Measurements from ENCODE around the gene ALK.

Gene ALK

DNA sequence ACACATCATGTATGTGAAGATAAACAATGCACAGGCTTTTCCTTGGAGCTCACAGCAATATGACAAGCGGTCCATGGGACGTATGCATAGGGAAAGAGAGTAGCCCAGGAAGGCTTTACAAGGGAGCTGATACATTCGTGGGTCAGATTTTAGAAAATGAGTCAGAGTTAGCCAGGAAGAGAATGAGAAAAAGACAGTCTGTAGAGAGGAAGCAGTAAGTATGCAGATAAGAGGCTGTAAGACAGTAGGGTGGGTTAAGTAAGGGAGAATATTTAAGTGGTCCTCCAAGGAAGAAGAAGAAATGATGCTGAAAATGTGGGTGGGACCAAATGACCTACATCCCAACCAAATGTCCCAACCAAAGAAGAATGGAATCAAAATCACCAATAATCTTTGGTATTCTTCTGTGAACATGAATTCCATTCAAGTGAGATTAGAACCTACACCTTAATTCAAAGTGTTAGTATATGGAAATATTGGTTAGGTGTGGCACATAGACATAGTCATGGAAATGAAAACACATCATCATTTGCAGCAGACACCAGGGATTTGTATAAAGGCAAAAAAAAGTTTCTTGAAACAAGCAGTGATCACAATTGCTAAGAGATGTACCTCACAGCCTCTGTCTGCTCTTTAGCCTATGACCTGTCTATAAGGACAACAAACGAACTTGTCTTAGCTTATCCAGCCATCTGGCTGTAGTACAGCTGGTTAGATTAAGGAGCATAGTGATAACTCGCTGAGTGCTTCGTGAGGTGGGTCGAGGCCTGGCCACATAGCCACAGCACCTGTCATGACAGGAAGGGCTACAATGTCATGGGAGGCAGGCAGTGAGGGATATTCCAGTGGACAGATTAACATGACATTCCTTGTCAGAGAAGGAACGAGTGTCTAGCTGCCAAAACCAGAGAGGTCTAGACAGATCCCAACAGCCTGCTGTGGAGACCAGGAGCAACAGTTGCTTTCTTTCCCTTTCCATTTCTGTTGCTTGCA, 133.6 kb downstream of the ALK start:
- DNase-seq: no peak

DNA sequence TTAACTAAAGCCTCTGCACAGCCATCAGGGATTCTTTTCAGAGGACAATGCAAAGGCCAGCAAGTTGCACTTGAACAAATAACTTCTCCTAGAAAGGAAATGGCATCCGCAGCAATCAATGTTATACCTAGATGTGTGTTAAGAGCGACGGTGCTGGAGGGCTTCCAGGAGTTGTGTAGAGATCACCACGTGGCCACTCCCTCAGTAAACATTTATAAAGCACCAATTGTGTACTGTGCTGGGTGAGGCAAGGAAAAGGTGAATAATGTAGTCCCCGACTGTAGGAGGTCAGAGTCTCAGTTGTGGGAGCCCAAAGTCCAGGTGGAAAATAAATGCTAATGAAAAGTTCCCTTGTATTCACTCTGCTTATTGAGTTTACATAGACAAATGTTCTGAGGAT, 135.0 kb downstream of the ALK start:
- DNase-seq: no peak

DNA sequence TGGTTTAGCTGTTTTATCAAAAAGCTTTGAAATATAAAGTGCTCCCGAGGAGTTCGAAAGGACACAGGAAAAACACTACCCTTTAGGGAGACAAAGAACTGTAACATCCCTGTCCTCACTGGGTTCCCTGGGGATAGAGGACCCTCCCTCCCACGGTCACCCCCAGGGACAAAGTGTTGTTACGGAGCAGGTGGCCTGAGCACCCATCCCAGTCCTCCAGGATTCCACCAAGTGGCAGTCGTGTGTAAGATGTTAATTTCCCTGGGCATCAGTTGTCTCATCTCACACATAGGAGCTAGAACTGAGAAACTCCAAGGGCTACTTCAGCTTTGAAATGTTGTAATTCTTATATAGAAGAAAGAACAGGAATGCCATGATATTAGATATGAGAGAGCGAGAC, 137.7 kb downstream of the ALK start:
- DNase-seq: no peak

DNA sequence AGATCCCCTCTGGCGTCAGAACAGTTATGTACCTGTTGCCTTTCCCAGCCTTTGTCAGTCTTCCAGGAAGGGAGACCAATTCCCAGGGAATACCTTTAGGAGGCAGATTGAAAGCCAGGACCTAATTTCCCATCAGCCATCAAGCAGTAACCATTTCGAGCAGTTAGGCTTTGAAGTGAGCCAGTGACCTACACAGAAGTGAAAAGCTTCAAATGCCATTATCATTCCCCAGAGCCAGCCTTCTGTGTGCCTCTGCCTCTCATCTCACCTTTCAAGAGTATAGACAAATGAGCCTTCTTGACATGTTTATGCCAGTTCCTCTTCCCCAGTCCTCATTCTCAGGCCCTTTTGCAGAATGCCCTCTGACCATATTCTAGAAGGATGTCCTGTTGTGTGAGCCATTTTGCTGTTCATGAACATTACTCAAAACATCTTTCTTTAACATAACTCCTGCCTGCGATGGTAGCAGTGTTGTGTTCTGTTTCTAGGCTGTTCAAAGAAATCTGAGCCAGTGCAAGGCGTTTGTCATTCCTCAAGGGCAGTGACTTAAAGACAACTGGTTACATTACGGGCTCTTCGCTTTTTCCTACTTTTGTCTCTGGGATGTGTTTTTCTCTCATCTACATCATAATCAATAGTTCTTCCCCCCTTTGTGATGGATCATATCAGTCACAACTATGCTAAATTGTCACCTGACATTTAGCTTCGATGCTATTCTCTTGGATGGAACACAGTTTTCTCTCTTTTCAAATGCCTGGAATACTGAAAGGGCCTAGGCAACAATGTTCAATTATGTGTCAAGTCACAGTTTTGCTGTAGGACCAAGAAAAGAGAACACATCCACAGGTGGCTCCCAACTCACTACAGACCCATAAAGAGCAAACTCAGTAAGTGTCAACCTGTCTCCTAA, 138.6 kb downstream of the ALK start:
- no peak for DNase-seq

DNA sequence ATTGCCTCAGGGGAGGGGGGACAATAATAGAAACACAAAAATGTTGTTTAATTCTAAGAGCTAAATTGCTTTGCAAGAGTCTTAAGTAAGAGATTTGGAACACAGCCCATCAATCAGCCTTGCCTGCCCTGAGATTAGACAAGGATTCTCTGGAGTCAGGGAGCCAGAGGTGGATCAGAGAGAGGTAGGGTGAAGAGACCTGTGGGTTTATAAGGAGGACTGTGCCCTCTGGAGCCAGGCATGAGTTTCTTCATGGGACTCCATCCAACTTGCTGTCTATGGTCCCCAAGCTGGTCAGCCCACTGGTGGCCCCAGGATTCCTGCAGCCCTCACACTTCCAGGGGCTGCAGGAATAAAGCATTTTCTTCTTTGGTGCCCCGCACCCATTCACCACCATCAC, 139.3 kb downstream of the ALK start:
- no peak for DNase-seq

DNA sequence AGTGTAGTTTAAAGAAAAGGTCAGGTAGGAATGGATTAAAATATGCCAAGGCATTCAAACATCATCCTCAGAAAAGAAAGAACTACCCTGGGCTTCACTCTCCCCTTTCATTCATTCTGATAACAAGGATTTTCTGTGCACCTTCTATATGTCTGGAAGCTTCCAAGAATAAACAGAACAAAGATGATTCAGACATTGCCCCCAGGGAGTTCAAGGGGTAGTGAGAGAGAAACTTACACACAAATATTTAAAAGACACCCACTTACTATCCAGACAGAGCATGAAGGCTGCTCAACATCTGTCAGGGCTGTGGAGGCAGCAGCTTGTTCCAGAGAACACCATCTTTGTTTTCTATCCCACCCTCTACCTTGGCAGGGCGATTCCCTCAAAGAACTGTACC, 140.5 kb downstream of the ALK start:
- no peak for DNase-seq

DNA sequence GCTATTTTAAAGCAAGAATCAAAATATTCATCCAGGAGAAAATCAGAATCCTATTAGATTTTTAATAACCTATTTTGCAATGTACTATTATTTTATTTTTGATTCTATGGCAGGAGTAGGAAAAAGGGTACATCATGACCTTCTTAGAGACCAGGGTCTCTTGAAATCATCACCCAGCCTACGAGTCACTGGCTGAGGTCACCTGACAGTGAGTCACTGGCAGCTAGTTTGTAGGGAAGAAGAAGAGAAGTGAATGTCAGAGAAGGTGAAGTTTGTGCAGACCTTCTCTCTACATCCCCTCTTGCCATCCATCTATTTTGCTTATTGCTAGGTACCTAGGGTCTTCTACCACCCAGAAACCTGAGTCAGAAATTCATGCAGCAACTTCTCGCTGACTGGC, 144.2 kb downstream of the ALK start:
- no peak for DNase-seq

DNA sequence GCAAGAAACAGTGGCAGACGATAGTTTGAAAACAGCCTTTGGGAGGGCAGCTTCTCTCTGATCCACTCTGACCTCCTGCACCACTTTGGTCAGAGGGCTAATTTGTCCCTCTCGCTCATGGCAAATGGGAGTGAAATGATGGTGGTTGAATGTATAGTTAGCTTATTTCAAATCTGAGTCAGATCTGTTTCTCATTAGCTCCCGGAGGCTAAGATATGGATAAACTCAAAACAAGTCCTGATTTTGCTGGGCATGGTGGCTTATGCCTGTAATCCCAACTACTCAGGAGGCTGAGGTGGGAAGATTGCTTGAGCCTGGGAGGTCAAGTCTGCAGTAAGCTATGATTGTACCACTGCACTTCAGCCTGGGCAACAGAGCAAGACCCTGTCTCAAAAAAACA, 145.0 kb downstream of the ALK start:
- DNase-seq: no peak

DNA sequence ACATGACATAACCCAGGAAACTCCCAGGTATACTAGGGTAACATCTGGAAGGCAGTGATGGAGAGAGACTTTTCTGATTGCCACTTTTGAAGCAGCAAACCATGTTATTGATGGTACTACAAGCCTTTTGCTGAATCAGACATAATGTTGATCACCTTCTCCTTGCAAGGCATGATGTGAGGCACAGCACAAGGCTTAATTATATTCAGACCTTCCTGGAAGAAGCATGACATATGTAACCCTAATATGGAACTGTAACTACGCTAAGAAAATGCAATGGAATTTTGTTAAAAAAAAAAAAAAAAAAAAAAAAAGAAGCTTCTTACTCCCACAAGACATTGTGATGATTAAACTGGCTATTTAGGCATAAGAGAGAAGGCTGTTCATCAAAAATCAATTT, 145.4 kb downstream of the ALK start:
- no peak for DNase-seq

DNA sequence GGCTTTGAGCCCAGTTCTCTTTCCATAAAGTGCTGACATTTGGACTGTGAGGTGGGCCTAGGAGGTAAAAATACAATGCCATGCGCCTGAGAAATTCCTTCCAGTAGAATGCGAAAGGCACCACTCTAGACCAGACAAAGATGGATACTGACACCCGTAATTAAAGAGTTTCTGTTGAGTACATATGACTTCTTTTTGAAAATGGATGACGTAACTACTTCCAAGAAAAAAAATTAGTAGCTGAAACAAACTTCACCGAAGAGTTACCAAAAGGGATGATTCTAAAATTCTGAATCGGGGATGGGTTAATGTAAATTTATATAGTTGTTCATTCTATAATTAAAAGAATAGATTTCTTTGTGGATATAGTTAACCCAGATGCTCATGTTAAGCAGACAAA, 146.8 kb downstream of the ALK start:
- DNase-seq: no peak

DNA sequence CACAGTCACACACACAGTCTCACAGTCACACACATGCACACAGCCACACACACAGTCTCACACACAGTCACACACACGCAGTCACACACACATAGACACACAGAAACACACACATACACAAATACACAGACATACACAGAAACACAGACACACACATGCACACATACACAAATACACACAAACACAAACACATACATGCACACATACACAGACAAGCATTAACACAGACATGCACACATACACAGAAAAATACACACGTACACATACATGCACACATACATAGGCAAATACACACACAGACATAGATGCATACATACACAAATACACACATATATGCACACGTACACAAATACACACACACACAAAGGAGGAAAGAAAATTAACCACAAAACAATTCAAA, 150.5 kb downstream of the ALK start:
- DNase-seq: no peak

DNA sequence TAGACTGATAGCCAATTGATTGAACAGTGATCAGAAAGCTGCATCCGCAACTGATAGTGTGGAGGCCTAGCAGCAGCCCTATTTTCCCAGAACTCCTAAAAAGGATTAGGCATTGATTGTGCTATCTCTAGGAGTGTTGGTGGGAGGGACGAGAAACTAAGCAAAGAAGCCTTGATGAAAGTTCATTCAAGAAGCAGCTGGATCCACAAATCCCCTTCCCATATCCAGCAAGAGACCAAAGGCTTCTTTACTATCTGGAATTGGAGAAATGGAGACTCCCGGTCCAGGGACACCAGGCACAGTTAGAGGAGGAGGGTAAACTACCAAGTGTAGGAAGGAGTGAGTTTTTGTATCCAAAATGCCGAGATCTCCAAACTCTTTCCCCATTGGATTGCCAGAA, 151.5 kb downstream of the ALK start:
- DNase-seq: no peak

DNA sequence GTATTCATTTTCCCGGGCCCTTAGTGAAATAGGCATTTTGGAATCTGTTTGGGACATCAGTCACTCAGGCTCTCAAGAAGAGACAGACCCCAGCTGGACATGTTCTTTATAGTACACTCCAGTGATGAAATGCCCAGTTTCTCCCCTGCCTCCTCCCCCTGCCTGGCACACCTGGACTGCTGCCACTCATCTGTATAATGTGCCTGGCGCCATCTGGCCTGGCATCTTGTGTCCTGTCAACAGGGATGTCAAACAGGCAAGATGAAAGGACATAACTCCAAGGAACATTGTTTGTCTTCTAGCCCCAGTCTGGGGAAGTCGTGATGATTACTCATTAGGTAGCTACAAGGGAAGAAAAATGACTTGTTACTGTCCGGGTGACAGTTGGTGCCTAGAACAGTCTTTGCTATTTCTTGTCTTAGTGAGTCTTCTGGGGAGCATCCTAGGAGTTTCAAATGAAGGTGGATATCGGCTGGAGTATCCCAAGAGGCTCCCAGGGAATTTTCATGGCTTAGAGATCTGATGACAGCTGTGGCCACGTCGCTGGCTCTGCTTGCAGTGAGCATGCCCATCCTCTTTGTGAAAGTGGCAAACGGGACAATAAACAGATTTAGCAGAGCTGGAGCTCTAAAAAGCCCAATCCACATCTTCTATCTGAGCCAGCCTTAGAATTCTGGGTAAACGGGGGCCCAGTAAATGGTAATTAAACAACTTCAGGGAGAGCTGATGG, 153.6 kb downstream of the ALK start:
- DNase-seq: no peak

DNA sequence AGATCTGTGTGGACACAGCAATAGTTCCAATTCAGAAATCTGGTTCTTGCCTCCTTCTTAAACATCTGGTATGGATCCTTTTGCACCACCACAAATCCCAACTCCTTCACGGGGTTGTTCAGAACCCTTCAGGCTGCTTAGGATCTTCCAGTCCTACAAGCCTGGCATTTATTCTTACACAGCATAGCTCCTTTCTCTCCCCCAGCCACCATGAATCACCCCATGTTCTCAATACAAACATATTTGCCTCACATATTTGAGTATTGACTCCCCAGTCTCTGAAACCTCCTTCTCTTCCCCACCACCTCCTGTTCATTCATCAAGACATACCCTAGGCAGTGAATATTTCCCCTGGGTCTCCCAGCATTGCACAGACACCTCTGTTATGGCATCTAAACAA, 155.2 kb downstream of the ALK start:
- DNase-seq: no peak

DNA sequence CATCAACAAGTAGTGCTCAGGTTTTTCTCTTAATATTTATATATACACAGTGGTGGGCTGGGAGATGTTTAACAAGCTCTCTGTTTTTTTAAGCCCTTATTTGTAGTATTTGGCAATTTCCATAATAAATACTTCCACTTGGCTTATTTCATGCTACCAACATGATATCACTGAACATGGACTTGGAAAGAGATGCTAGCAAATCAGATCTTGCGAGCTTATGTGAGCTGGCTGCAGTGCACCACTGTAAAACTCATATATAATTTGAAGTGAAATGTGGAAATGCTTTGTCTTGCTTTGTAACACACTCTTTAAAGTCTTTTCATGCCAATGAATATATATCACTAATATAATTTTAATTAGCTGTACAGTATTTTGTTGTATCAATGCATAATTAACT, 155.7 kb downstream of the ALK start:
- DNase-seq: no peak

DNA sequence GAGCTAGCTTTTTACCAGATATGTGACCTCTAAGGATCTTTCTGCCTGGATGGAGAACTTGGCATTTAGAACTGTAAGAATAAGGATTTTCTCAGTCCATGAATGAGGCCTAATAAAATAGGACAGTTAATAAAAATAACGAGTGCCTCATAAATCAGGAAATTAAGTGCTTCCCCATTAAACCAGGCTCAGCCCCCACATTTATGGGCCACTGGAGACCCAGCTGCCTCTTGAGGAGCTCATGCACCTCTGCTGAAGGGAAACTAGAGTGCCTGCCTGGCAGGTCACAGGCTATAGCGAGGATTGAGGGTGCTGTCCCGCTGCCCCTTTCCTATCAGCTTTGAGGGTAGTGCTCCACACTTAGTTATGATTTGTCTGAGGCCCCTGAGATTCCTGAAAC, 158.0 kb downstream of the ALK start:
- no peak for DNase-seq

DNA sequence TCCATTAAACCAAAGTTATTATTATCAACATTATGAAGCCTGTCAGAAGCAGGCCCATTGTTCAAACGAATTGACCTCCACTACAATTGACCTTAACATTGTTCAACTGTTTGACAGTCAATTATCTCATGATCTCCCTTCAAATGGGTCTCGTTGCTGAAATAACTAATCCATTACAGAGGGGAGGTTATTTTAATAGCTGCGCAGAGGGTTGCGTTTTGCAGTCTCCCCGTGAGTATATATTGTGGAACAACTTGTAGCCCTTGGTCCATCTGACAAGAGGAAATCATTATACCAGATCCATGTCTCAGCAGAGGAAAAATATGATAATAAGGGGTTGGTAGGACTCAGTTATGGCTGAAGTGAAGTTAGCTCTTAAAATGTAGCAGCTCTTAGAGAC, 159.1 kb downstream of the ALK start:
- DNase-seq: no peak

DNA sequence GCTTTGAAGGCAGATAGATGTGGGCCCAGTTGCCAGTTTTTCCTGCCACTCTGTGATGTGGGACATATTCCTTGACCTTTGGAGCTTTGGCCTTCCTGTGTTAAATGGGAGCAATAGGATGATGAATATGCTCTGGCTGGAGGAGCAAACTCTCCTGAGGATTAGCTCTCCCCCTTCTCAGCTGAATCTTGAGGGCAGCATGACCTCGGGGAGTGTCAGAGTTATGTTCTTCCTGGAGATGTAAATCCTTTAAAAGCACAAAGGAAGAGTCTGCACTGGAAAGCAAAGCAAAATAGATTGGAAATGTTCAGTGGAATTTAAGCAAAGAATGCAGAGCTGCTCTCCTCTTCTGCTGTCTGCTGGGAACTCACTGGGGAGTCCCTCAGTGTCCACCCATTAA, 160.1 kb downstream of the ALK start:
- DNase-seq: no peak

DNA sequence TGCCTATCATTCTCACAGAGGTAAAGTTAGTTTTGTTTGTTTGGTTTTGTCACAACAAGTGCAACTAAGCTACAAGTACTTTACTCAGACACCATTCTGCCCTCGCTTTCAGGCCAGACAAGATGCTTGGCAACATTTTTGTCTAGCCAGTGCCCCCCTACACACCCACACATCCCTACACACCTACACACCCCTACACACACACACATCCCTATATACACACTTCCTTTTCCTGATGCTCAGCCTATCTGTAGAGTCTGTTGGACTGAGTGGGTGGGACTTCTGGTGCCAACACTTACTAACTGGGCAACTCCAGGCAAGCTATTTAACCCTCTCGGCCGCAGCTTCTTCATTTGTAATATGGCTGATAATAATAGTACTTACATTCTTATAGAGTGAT, 161.4 kb downstream of the ALK start:
- no peak for DNase-seq

DNA sequence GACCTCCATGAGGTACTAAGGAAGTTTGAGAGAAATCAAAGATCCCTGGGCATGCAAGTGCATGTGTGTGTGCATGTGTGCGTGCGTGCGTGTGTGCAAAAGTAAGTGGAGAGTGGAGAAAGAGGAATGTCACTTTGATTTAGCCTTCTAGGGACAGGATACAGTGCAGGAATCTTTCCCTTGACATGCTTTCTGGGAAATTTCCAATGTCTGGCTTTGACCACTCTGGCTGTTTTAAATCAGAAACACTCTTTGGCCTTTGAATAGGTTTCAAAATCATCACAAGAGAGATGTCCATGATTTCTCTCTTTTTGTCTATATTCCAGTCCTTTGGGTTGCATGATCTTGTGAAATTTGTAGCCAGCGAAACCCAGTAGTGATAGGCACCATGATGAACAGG, 162.0 kb downstream of the ALK start:
- DNase-seq: no peak

DNA sequence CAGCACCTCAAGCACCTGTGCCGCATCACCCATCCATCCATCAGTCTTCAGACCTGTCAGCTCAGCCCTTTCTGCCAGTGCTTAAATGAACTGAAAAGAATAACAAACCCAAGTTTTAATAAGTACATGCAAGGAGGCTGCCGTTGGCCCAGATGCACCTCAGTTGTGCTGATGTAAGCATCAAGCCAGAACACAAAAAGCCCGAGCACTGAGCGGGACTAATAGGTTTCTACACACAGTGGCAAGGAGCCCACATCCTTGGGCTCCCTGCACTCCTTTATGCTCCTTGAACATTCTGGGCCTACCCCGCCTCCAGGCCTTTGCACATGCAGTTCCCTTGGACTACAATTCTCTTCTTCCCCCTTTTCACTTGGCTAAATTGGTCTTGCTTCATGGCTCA, 165.6 kb downstream of the ALK start:
- no peak for DNase-seq

DNA sequence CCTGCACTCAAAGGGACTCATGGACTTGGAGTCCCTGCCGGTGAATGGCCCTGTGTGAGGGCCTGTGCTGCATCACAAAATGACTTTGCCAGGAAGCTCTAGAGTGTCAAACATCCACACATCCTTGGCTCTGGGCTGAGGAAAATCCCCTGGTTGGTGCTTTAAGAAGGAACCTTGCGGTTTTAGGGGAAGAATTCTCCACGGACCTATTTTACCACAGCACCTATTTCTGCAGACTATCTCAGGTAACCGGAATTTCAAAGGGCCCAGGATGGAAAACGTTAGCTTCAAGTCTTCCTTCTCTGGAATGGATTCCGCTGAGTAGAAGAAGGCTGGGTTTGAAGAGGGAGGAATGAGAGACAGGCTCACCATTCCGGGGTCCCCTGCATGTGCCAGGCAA, 166.2 kb downstream of the ALK start:
- DNase-seq: no peak
